Parietal lobe (tissue), 1 donor: ENCODE data around the gene ARMC8. TPM values are rescaled to one million over a fixed set of nuclear protein-coding genes. Genes with fewer than 3 reads are reported as not detected.

ENCODE experiments used
- total RNA-seq: library from RNA; depleted of rRNA; stranded (reverse); fragments of >200 nt; gene quantifications from one replicate; pipeline ENCODE4 v1.2.3, GENCODE V29; 2014

The ARMC8 gene, protein sequence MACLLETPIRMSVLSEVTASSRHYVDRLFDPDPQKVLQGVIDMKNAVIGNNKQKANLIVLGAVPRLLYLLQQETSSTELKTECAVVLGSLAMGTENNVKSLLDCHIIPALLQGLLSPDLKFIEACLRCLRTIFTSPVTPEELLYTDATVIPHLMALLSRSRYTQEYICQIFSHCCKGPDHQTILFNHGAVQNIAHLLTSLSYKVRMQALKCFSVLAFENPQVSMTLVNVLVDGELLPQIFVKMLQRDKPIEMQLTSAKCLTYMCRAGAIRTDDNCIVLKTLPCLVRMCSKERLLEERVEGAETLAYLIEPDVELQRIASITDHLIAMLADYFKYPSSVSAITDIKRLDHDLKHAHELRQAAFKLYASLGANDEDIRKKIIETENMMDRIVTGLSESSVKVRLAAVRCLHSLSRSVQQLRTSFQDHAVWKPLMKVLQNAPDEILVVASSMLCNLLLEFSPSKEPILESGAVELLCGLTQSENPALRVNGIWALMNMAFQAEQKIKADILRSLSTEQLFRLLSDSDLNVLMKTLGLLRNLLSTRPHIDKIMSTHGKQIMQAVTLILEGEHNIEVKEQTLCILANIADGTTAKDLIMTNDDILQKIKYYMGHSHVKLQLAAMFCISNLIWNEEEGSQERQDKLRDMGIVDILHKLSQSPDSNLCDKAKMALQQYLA
- 145 TPM for total RNA-seq

GRCh38 chr3:138187296-138188012, at the start of gene ARMC8:
ARMC8 (plus strand) TSS chr3:138187301; CDS start chr3:138187555, 254 bp downstream.

DNA sequence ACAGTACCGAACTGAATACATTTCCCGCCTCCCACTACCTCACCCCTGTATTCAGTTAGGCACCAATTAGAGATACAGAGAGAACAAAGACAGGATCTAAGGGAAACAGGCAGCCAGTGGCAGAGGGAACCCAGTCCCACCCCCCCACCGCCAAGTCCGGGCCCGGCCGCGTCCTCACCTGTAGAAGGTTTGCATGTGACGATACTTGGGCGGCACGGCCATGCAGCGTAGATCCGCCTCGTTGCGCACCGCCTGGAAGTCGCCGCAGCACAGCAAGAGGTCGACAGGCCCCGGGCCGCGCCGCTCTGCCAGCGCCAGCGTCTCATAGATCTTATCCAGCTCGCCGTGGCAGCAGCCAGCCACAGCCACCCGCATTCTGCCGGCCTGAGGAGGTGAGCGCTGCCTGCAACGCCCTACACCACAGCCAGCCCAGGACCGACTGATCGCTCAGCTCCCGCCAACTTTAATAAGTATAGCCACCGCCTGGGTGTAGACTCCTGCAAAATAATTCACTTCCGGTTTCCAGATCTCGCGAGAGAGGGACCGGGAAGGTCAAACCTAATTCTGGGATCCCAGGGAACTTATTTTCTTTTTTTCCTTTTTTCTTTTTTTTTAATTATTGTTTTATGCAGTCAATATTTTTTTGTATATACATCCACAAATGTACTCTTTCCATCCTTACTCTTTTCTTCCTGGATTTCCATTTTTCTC, 12.5 kb upstream of the ARMC8 start, which contains the start of gene DBR1:
TSS of gene DBR1 (minus strand) at position 501 of the 711 bp plus-strand sequence. CDS start at position 375, 126 bp downstream.

DNA sequence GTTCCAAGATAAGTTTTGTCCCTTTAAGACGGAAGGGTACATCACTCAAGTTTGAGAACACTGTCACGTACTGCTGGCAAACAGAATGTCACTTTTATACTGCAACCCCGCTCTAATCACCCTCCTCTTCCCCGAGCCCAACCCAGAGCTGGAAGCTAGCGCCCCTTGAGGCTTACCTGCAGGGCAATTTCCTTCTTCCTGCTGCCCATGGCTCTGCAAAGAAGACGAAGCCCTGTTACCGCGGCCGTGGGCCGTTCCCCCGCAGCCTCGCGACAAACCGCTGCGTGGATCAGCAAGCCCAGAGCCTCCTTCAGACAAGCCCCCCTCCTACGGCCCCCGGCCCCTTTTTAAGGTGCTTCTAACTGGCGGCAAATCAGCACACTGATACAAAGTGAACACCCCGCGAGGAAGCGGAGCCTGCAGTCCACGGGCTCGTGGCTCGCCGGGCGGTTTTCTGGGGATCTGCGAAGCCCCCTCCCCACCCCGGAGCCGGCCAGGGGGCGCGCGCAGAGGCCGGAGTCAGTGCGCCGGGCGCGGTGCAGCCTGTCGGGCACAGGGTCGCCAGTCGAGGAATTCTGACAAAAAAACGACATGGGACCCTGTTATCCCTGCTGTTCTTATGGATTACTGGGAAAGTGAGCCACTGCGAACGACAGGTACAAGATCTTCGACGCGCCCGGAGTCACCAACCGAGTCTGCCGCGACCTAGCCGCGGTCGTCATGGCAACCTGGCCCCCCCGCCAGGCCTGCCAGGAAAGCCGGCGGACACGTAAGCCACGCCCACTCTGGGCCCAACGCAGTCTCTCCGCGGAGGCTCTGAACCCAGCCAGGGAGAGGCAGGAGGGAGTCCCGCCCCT, 142.3 kb downstream of the ARMC8 start, which contains the start of gene NME9:
TSS of gene NME9 (minus strand) at position 725 of the 857 bp plus-strand sequence. CDS start at position 209, 516 bp downstream.

Other genes starting within 250 kb of the ARMC8 start
- not detected for gene CLDN18, start 177.1 kb upstream of the ARMC8 start, total RNA-seq
- 26.9 TPM for gene DZIP1L, start 71.7 kb upstream of the ARMC8 start, total RNA-seq
- not detected for gene A4GNT, start 54.9 kb upstream of the ARMC8 start, total RNA-seq
- 28.2 TPM for gene DBR1, start 12.4 kb upstream of the ARMC8 start, total RNA-seq
- gene NME9, start 142.6 kb downstream of the ARMC8 start, total RNA-seq = 4.1 TPM
- gene MRAS, start 161.3 kb downstream of the ARMC8 start, total RNA-seq = 64.5 TPM
- 0.94 TPM for gene ESYT3, start 247.3 kb downstream of the ARMC8 start, total RNA-seq